ENCODE data around the gene CRNN. TPM values are rescaled to one million over a fixed set of nuclear protein-coding genes. Genes with fewer than 3 reads are reported as not detected.

CRNN gene
- polyA plus RNA-seq, 2 of the 4 experiments (the other 2 are of a cell fraction), result not detected

GRCh38 chr1:152398812-152399698 is 15.0 kb downstream of the CRNN start:
- DNase-seq (ENCODE audit: low read depth in 1 of 2, low spot score in 1 of 2), result peak; percentile 44 to 66
- ATAC-seq, result peak; percentile 98 to 99
- ChIA-PET POLR2A (no interaction called here), CTCF (interaction anchor here (0.6 to 5.1 kb wide), 26 partner anchors 10 to 329 kb away, joined by 3 to 55 read pairs (median 4); partner anchors contain the start of gene CRNN)
- WGBS (ENCODE audit: missing lambda C conversion rate), result 20% methylated on average over 8 of the region's 8 CpGs
- no peak for FAIRE-seq
- H3K4me2 ChIP-seq, result no peak overlapping the region; the same call in 2 of the 3 replicates
- H3K9me3 ChIP-seq, result no peaks in the 10 kb centered on the region
- no peak for TF ChIP-seq EHMT2 (IDR thresholded peaks at IDR 0.05; ENCODE audit: low read depth)
- TF ChIP-seq CHD4 (IDR thresholded peaks at IDR 0.05; ENCODE audit: borderline replicate concordance), result no peak
- peak; percentile 63 for TF ChIP-seq SMC3 (IDR thresholded peaks at IDR 0.05)
- peak; percentile 52 to 63; a peak in 4 of 5 replicates for TF ChIP-seq RAD21 (conservative IDR thresholded peaks at IDR 0.05 in 1 of 2, IDR thresholded peaks at IDR 0.05 in 1 of 2)
- no peak for TF ChIP-seq KDM1A (IDR thresholded peaks at IDR 0.05; ENCODE audit: low read depth)
- TF ChIP-seq, protein P1, sequence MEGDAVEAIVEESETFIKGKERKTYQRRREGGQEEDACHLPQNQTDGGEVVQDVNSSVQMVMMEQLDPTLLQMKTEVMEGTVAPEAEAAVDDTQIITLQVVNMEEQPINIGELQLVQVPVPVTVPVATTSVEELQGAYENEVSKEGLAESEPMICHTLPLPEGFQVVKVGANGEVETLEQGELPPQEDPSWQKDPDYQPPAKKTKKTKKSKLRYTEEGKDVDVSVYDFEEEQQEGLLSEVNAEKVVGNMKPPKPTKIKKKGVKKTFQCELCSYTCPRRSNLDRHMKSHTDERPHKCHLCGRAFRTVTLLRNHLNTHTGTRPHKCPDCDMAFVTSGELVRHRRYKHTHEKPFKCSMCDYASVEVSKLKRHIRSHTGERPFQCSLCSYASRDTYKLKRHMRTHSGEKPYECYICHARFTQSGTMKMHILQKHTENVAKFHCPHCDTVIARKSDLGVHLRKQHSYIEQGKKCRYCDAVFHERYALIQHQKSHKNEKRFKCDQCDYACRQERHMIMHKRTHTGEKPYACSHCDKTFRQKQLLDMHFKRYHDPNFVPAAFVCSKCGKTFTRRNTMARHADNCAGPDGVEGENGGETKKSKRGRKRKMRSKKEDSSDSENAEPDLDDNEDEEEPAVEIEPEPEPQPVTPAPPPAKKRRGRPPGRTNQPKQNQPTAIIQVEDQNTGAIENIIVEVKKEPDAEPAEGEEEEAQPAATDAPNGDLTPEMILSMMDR (IDR thresholded peaks at IDR 0.05), result peak; percentile 61
- no peak for TF ChIP-seq EHF (CRISPR knock-in tag; IDR thresholded peaks at IDR 0.05)
- TF ChIP-seq PHF8 (IDR thresholded peaks at IDR 0.05; ENCODE audit: borderline replicate concordance, low read depth), result no peak
- TF ChIP-seq CHD2 (IDR thresholded peaks at IDR 0.05; ENCODE audit: low read length, partially characterized antibody), result no peak
- no peak for TF ChIP-seq NR3C1 (IDR thresholded peaks at IDR 0.05)
- no peaks in the 10 kb centered on the region; the same call in 2 of the 3 replicates for H3K4me1 ChIP-seq
- no peak overlapping the region for H3K27ac ChIP-seq
- no peak overlapping the region for H3K4me3 ChIP-seq

- no peaks in the 10 kb centered on the region; the same call in 2 of the 3 replicates for H3K4me1 ChIP-seq
- CTCF ChIA-PET, result interaction anchor here (1.3 to 5.1 kb wide), 9 partner anchors 9 to 136 kb away, joined by 5 to 55 read pairs (median 11); partner anchors contain the start of gene CRNN
- FAIRE-seq (no peak), DNase-seq (ENCODE audit: low read depth in 1 of 2, low spot score in 1 of 2) (peak in 1 of 2 experiments; percentile 45), ATAC-seq (peak; percentile 52 to 78; a peak in 4 of 6 replicates)
- 16% methylated on average over 5 of the region's 5 CpGs for WGBS (ENCODE audit: missing lambda C conversion rate)
- TF ChIP-seq, protein P2, sequence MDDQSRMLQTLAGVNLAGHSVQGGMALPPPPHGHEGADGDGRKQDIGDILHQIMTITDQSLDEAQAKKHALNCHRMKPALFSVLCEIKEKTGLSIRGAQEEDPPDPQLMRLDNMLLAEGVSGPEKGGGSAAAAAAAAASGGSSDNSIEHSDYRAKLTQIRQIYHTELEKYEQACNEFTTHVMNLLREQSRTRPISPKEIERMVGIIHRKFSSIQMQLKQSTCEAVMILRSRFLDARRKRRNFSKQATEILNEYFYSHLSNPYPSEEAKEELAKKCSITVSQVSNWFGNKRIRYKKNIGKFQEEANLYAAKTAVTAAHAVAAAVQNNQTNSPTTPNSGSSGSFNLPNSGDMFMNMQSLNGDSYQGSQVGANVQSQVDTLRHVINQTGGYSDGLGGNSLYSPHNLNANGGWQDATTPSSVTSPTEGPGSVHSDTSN (IDR thresholded peaks at IDR 0.05), result no peak
- no peak for TF ChIP-seq HEYL (CRISPR knock-in tag; IDR thresholded peaks at IDR 0.05)
- TF ChIP-seq RNF2 (IDR thresholded peaks at IDR 0.05; ENCODE audit: borderline replicate concordance, low read depth), result no peak
- TF ChIP-seq ESRRA (IDR thresholded peaks at IDR 0.05; ENCODE audit: borderline replicate concordance, low read length), result no peak
- no peak for TF ChIP-seq HOXA7 (CRISPR knock-in tag; IDR thresholded peaks at IDR 0.05)
- TF ChIP-seq, protein P3, sequence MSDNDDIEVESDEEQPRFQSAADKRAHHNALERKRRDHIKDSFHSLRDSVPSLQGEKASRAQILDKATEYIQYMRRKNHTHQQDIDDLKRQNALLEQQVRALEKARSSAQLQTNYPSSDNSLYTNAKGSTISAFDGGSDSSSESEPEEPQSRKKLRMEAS (IDR thresholded peaks at IDR 0.05), result no peak
- no peak for TF ChIP-seq ZSCAN20 (CRISPR knock-in tag; IDR thresholded peaks at IDR 0.05)
- TF ChIP-seq HDAC2 (IDR thresholded peaks at IDR 0.05), result no peak
- TF ChIP-seq FOSB (CRISPR knock-in tag; IDR thresholded peaks at IDR 0.05), result no peak
- no peak for TF ChIP-seq ATOH8 (CRISPR knock-in tag; IDR thresholded peaks at IDR 0.05; ENCODE audit: low read depth)
- no peak for TF ChIP-seq RARB (CRISPR knock-in tag; IDR thresholded peaks at IDR 0.05)
- TF ChIP-seq EP300 (IDR thresholded peaks at IDR 0.05), result no peak
- TF ChIP-seq CBX8 (IDR thresholded peaks at IDR 0.05), result no peak
- no peak for TF ChIP-seq EHF (CRISPR knock-in tag; IDR thresholded peaks at IDR 0.05)
- no peak for TF ChIP-seq MAFK (IDR thresholded peaks at IDR 0.05; ENCODE audit: partially characterized antibody)
- TF ChIP-seq FOSL2 (IDR thresholded peaks at IDR 0.05), result no peak
- no peak for TF ChIP-seq FOSL2 (CRISPR knock-in tag; IDR thresholded peaks at IDR 0.05)
- TF ChIP-seq USF2 (IDR thresholded peaks at IDR 0.05), result no peak
- H3K27ac ChIP-seq, result no peak overlapping the region
- POLR2A ChIA-PET, result no interaction called here
- H3K4me3 ChIP-seq, result no peak overlapping the region
- H3K4me2 ChIP-seq, result no peak overlapping the region
- H3K9me3 ChIP-seq, result no peaks in the 10 kb centered on the region
Observed at GRCh38 chr1:152397474-152397873, 16.6 kb downstream of the CRNN start.

Data from A549 (cell line).